Measurements from ENCODE around the gene MMP8.
A peak's percentile ranks its signal among the peaks of the same experiment; 100 is the strongest.
"Not testable (repeated sequence)": the region's sequence is repeated elsewhere in the genome, so short reads cannot be mapped to it uniquely, and the experiment has no call there.

The MMP8 gene

GRCh38 chr11:102724904-102725500 lies at the start of gene MMP8:
Gene MMP8, minus strand, starts transcription at chr11:102724954. Its CDS starts 99 bp downstream, at chr11:102724855.
- no peak for DNase-seq

GRCh38 chr11:102773386-102773785 lies 48.6 kb upstream of the MMP8 start:
- no peak for DNase-seq

- no peak for DNase-seq
Observed at GRCh38 chr11:102771351-102771750, 46.6 kb upstream of the MMP8 start.

- no peak for DNase-seq
Observed at GRCh38 chr11:102770191-102770590, 45.4 kb upstream of the MMP8 start.

GRCh38 chr11:102767800-102768199 lies 43.0 kb upstream of the MMP8 start:
- DNase-seq: no peak

GRCh38 chr11:102763440-102763839 lies 38.7 kb upstream of the MMP8 start:
- no peak for DNase-seq

- DNase-seq: no peak
Observed at GRCh38 chr11:102762361-102762767, 37.6 kb upstream of the MMP8 start.

GRCh38 chr11:102761646-102762238 lies 37.0 kb upstream of the MMP8 start:
- no peak for DNase-seq

GRCh38 chr11:102760344-102761035 lies 35.7 kb upstream of the MMP8 start:
- DNase-seq: peak; percentile 17

GRCh38 chr11:102757823-102758549 lies 33.2 kb upstream of the MMP8 start:
- DNase-seq: no peak

GRCh38 chr11:102753267-102753666 lies 28.5 kb upstream of the MMP8 start:
- no peak for DNase-seq

GRCh38 chr11:102751673-102752072 lies 26.9 kb upstream of the MMP8 start:
- no peak for DNase-seq

- DNase-seq: no peak
Observed at GRCh38 chr11:102749101-102749722, 24.5 kb upstream of the MMP8 start.

GRCh38 chr11:102746746-102747578 lies 22.2 kb upstream of the MMP8 start:
- not testable (repeated sequence) for DNase-seq

- DNase-seq: no peak
Observed at GRCh38 chr11:102734650-102735049, 9.9 kb upstream of the MMP8 start.

- no peak for DNase-seq
Observed at GRCh38 chr11:102733232-102733875, 8.6 kb upstream of the MMP8 start.

GRCh38 chr11:102730944-102731343 lies 6.2 kb upstream of the MMP8 start:
- not testable (repeated sequence) for DNase-seq

- DNase-seq: no peak
Observed at GRCh38 chr11:102729849-102730815, 5.4 kb upstream of the MMP8 start.

- DNase-seq: no peak
Observed at GRCh38 chr11:102727890-102728289, 3.1 kb upstream of the MMP8 start.

GRCh38 chr11:102722821-102723220 lies 1.9 kb downstream of the MMP8 start:
- DNase-seq: no peak
